ENCODE results near the gene TGFBR3. TPM values are rescaled to one million over a fixed set of nuclear protein-coding genes. Genes with fewer than 3 reads are reported as not detected.

TGFBR3 gene
- total RNA-seq, 1 experiment from 2014 or later, result 3.1 TPM

- no peak for TF ChIP-seq CTCF (conservative IDR thresholded peaks at IDR 0.05; ENCODE audit: low read depth, low read length)
- TF ChIP-seq EZH2 (IDR thresholded peaks at IDR 0.05; ENCODE audit: borderline replicate concordance, low read depth, low read length, poor library complexity, severe bottlenecking), result no peak
- CTCF ChIA-PET, result no interaction called here
Observed at GRCh38 chr1:91703095-91703494, 182.9 kb downstream of the TGFBR3 start.

GRCh38 chr1:91701472-91701869 is 184.5 kb downstream of the TGFBR3 start:
- CTCF ChIA-PET, result no interaction called here
- Histone ChIP-seq H3K9me3 (ENCODE audit: low read depth, low read length, poor library complexity, severe bottlenecking) (no peaks in the 10 kb centered on the region), H3K36me3 (ENCODE audit: insufficient read depth, low read length, poor library complexity, severe bottlenecking) (no peaks in the 10 kb centered on the region), H3K4me3 (ENCODE audit: low read depth, low read length, poor library complexity, severe bottlenecking) (no peak overlapping the region), H3K4me1 (ENCODE audit: insufficient read depth, low read length, poor library complexity, severe bottlenecking) (no peaks in the 10 kb centered on the region), H3K27me3 (replicated peaks; ENCODE audit: insufficient read depth, low read depth, low read length, poor library complexity) (no peaks in the 10 kb centered on the region), H3K27ac (ENCODE audit: low read depth, low read length, poor library complexity, severe bottlenecking) (no peak overlapping the region)
- TF ChIP-seq EZH2 (IDR thresholded peaks at IDR 0.05; ENCODE audit: borderline replicate concordance, low read depth, low read length, poor library complexity, severe bottlenecking) (no peak), CTCF (conservative IDR thresholded peaks at IDR 0.05; ENCODE audit: low read depth, low read length) (no peak)
- intact Hi-C loops (cut with micrococcal nuclease; ENCODE audit: unreplicated experiment), result no loop called here
- POLR2A ChIA-PET (ENCODE audit: low non-redundant PET), result no interaction called here
- no peak for DNase-seq (ENCODE audit: low spot score)
- BruUV-seq (replicated peaks), result no TSS peak

More at GRCh38 chr1:91703095-91703494, 182.9 kb downstream of the TGFBR3 start:
- DNase-seq (ENCODE audit: low spot score), result no peak
- Histone ChIP-seq H3K27me3 (replicated peaks; ENCODE audit: insufficient read depth, low read depth, low read length, poor library complexity) (no peaks in the 10 kb centered on the region), H3K36me3 (ENCODE audit: insufficient read depth, low read length, poor library complexity, severe bottlenecking) (no peaks in the 10 kb centered on the region), H3K4me3 (ENCODE audit: low read depth, low read length, poor library complexity, severe bottlenecking) (no peak overlapping the region), H3K4me1 (ENCODE audit: insufficient read depth, low read length, poor library complexity, severe bottlenecking) (no peaks in the 10 kb centered on the region), H3K27ac (ENCODE audit: low read depth, low read length, poor library complexity, severe bottlenecking) (no peak overlapping the region), H3K9me3 (ENCODE audit: low read depth, low read length, poor library complexity, severe bottlenecking) (no peaks in the 10 kb centered on the region)
- intact Hi-C loops (cut with micrococcal nuclease; ENCODE audit: unreplicated experiment), result no loop called here
- no TSS peak for BruUV-seq (replicated peaks)
- POLR2A ChIA-PET (ENCODE audit: low non-redundant PET), result no interaction called here

GRCh38 chr1:91700771-91701471 is 185.0 kb downstream of the TGFBR3 start:
- Histone ChIP-seq H3K9me3 (ENCODE audit: low read depth, low read length, poor library complexity, severe bottlenecking) (no peaks in the 10 kb centered on the region), H3K27ac (ENCODE audit: low read depth, low read length, poor library complexity, severe bottlenecking) (no peak overlapping the region), H3K4me1 (ENCODE audit: insufficient read depth, low read length, poor library complexity, severe bottlenecking) (peaks cover 3% of the 10 kb centered on the region), H3K4me3 (ENCODE audit: low read depth, low read length, poor library complexity, severe bottlenecking) (no peak overlapping the region), H3K27me3 (replicated peaks; ENCODE audit: insufficient read depth, low read depth, low read length, poor library complexity) (no peaks in the 10 kb centered on the region), H3K36me3 (ENCODE audit: insufficient read depth, low read length, poor library complexity, severe bottlenecking) (no peaks in the 10 kb centered on the region)
- intact Hi-C loops (cut with micrococcal nuclease; ENCODE audit: unreplicated experiment), result no loop called here
- ChIA-PET POLR2A (ENCODE audit: low non-redundant PET) (interaction anchor here (0.7 kb wide), 1 partner anchor 9 kb away, joined by 3 read pairs; no protein-coding TSS in a partner anchor), CTCF (no interaction called here)
- no peak for TF ChIP-seq EZH2 (IDR thresholded peaks at IDR 0.05; ENCODE audit: borderline replicate concordance, low read depth, low read length, poor library complexity, severe bottlenecking)
- no peak for TF ChIP-seq CTCF (conservative IDR thresholded peaks at IDR 0.05; ENCODE audit: low read depth, low read length)
- DNase-seq (ENCODE audit: low spot score), result no peak
- BruUV-seq (replicated peaks), result no TSS peak

Data from A673 (cell line).